SK-N-MC (cell line): Measurements from ENCODE around the gene FAIM.

Source experiments
- EZH2 ChIP-seq: fragments of 200-600 bp; sonication (generic); IDR thresholded peaks from one replicate; pipeline ENCODE4 v1.6.1; 2017; ENCODE audit warnings: antibody characterized with exemption
- FOXP2 ChIP-seq: optimal IDR thresholded peaks from 2 replicates; pipeline ENCODE3; 2011; ENCODE audit warnings: mild to moderate bottlenecking, moderate library complexity; ENCODE audit not compliant: insufficient read depth; ENCODE audit errors: extremely low read length, control extremely low read depth
- POLR2AphosphoS5 ChIP-seq: IDR thresholded peaks from 2 replicates; pipeline ENCODE4 v1.6.1; 2012; ENCODE audit warnings: mild to moderate bottlenecking, low read depth, low read length, borderline replicate concordance

- no peak for TF ChIP-seq EZH2
- no peak for TF ChIP-seq POLR2AphosphoS5
- TF ChIP-seq FOXP2 = no peak
Measured at GRCh38 chr3:138600100-138600745, 8.3 kb upstream of the FAIM start.
